K562 (cell line): ENCODE measurements around the gene TXNRD2. TPM values are rescaled to one million over a fixed set of nuclear protein-coding genes. Genes with fewer than 3 reads are reported as not detected.
A peak's percentile ranks its signal among the peaks of the same experiment; 100 is the strongest.

ENCODE experiments used
- ESRRB ChIP-seq: fragments of 250-450 bp; sonication (Bioruptor Pico); IDR thresholded peaks from 2 replicates; pipeline ENCODE4 v1.5.0; 2020; ENCODE audit warnings: mild to moderate bottlenecking, moderate library complexity, borderline replicate concordance
- GABPA ChIP-seq: fragments of 200-800 bp; sonication (Bioruptor generic); conservative IDR thresholded peaks from 2 replicates; pipeline ENCODE4 v1.6.1; 2016; ENCODE audit warnings: low read depth, missing genetic modification characterization, missing compliant biosample characterization
- GTF2E2 ChIP-seq: fragments of 200-800 bp; sonication (Bioruptor generic); IDR thresholded peaks from 2 replicates; pipeline ENCODE4 v1.6.1; 2016; ENCODE audit warnings: missing genetic modification characterization, missing compliant biosample characterization
- NFIX ChIP-seq: fragments of 250-450 bp; sonication (Bioruptor Pico); IDR thresholded peaks from 2 replicates; pipeline ENCODE4 v1.4.0; 2020; ENCODE audit warnings: low read depth, mild to moderate bottlenecking, moderate library complexity
- NFXL1 ChIP-seq: fragments of 450-650 bp; formaldehyde crosslinking; IDR thresholded peaks from 2 replicates; pipeline ENCODE4 v1.4.0; 2021; ENCODE audit warnings: mild to moderate bottlenecking
- NR3C1 ChIP-seq: sonication (generic); formaldehyde crosslinking; IDR thresholded peaks from 2 replicates; pipeline ENCODE4 v1.8.1; 2022; ENCODE audit warnings: missing genetic modification reagents
- POLR3A ChIP-seq: IDR thresholded peaks from 2 replicates; pipeline ENCODE4 v1.6.1; 2011; ENCODE audit warnings: borderline replicate concordance, mild to moderate bottlenecking, moderate library complexity; ENCODE audit not compliant: insufficient read length, insufficient read depth; ENCODE audit errors: extremely low read depth
- TGIF2 ChIP-seq: sonication (generic); formaldehyde crosslinking; IDR thresholded peaks from 2 replicates; pipeline ENCODE4 v1.8.1; 2022; ENCODE audit warnings: mild to moderate bottlenecking, missing genetic modification reagents, moderate library complexity
- TOE1 ChIP-seq, 2 experiments: fragments of 450-650 bp in 1 of 2; sonication (generic) in 1 of 2; formaldehyde crosslinking in 1 of 2; IDR thresholded peaks; 2 replicates each; pipeline versions ENCODE4 v1.7.1 to v1.8.0; 2016 to 2022; ENCODE audit warnings: borderline replicate concordance in 2 of 2, mild to moderate bottlenecking in 2 of 2, antibody characterized with exemption in 1 of 2, inconsistent platforms in 1 of 2, low read depth in 1 of 2, missing genetic modification reagents in 1 of 2, moderate library complexity in 1 of 2
- TRIM24 ChIP-seq, 2 experiments: fragments of 450-650 bp; IDR thresholded peaks; 2 replicates each; pipeline ENCODE4 v1.6.1; 2016
- ZFX ChIP-seq: sonication (generic); formaldehyde crosslinking; IDR thresholded peaks from 2 replicates; pipeline ENCODE4 v1.8.0; 2022; ENCODE audit warnings: mild to moderate bottlenecking, missing genetic modification reagents, moderate library complexity
- ZKSCAN1 ChIP-seq: fragments of 150-350 bp; IDR thresholded peaks from 2 replicates; pipeline ENCODE4 v1.6.1; 2016; ENCODE audit warnings: low read depth, low read length
- ZNF263 ChIP-seq: sonication (generic); formaldehyde crosslinking; IDR thresholded peaks from 2 replicates; pipeline ENCODE4 v1.8.0; 2022; ENCODE audit warnings: mild to moderate bottlenecking, missing genetic modification reagents, borderline replicate concordance
- ZNF696 ChIP-seq: fragments of 250-450 bp; sonication (Bioruptor Pico); conservative IDR thresholded peaks from 2 replicates; pipeline ENCODE4 v1.4.0; 2020; ENCODE audit warnings: mild to moderate bottlenecking, moderate library complexity
- polyA plus RNA-seq, 8 experiments: library from polyadenylated mRNA; depleted of rRNA in 4 of 8; stranded (reverse) in 5 of 8; unstranded in 3 of 8; fragments of >200 nt; fragmentation: Nextera tagmentation in 2 of 8; fragmentation: Illumina TruSeq in 1 of 8; extraction: Ambion mirVana in 2 of 8; extraction: Trizol in 1 of 8; gene quantifications; 2 replicates each; pipeline versions ENCODE4 v1.2.1 to v1.2.3, GENCODE V29; 2011 to 2014; ENCODE audit warnings: inconsistent platforms in 1 of 8, missing spikeins in 1 of 8
- total RNA-seq, 7 experiments: library from RNA; depleted of rRNA in 6 of 7; stranded (reverse); fragments of >200 nt in 6 of 7; fragmentation: Illumina TruSeq in 2 of 7; extraction: Trizol in 2 of 7; gene quantifications; 2 replicates each; pipeline versions ENCODE4 v1.2.1 to v1.2.3, GENCODE V29; 2011 to 2021; ENCODE audit warnings: low replicate concordance in 1 of 7
- TF ChIP-seq, protein P1 (sequence below): sonication (generic); formaldehyde crosslinking; IDR thresholded peaks from 2 replicates; pipeline ENCODE4 v1.8.1; 2023; ENCODE audit warnings: missing genetic modification reagents, mild to moderate bottlenecking, borderline replicate concordance
- TF ChIP-seq, protein P2 (sequence below), 2 experiments: IDR thresholded peaks; 2 replicates each; pipeline ENCODE4 v1.6.1; 2011; ENCODE audit warnings: borderline replicate concordance in 1 of 2, control low read depth in 1 of 2, low read depth in 1 of 2, low read length in 1 of 2, mild to moderate bottlenecking in 1 of 2, mixed read lengths in 1 of 2, moderate library complexity in 1 of 2; ENCODE audit not compliant: insufficient read depth in 1 of 2, insufficient read length in 1 of 2, poor library complexity in 1 of 2, severe bottlenecking in 1 of 2; ENCODE audit errors: extremely low read depth in 1 of 2
- TF ChIP-seq, protein P3 (sequence below): fragments of 450-650 bp; IDR thresholded peaks from 2 replicates; pipeline ENCODE4 v1.6.1; 2016; ENCODE audit warnings: mild to moderate bottlenecking

Gene TXNRD2
- total and polyA plus RNA-seq, 9 of the 15 experiments (the other 6 are each of a cell fraction or from before 2014, with no cell fraction given), result 3.3 to 80.2 (median 49.4) TPM

DNA sequence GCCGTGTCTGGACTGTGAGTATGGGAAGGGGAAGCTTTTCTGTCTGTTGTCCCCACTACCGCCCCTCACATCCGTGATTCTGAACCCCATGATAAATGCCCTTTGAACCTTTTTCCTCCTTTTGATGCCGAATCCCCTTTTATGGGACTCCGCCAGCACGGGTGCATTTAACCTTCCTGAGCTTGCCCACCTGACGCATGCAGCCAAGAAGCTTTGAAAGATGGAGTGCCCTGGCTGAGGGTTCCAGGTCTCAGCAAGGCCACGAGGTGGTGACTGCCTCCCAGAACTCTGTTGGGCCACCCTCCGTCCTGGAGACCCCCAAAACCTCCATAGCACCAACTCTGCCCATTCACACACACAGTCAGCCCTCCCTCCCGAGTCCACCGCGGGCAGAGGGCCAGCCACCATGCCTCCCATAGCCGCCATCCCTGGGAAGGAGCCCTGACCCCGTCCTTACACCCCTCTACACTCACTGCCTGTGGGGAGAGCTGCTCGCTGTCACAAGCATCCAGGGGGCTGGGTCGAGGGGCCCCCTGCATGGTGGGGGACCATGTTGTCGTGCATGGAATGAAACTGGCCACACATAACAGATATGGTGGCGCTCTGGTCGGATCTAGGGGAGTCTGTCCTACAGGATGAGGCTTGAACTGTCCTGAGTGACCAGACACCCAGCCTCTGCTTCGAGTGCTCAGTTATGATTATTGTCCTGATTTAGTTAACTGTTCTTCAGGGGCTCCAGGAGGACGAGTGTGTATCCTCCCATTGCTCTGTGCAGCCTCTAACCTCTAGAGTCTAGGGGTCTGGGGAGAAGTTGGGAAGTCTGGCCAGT lies 868 bp downstream of the TXNRD2 start (continued):
- TF ChIP-seq, protein P1, sequence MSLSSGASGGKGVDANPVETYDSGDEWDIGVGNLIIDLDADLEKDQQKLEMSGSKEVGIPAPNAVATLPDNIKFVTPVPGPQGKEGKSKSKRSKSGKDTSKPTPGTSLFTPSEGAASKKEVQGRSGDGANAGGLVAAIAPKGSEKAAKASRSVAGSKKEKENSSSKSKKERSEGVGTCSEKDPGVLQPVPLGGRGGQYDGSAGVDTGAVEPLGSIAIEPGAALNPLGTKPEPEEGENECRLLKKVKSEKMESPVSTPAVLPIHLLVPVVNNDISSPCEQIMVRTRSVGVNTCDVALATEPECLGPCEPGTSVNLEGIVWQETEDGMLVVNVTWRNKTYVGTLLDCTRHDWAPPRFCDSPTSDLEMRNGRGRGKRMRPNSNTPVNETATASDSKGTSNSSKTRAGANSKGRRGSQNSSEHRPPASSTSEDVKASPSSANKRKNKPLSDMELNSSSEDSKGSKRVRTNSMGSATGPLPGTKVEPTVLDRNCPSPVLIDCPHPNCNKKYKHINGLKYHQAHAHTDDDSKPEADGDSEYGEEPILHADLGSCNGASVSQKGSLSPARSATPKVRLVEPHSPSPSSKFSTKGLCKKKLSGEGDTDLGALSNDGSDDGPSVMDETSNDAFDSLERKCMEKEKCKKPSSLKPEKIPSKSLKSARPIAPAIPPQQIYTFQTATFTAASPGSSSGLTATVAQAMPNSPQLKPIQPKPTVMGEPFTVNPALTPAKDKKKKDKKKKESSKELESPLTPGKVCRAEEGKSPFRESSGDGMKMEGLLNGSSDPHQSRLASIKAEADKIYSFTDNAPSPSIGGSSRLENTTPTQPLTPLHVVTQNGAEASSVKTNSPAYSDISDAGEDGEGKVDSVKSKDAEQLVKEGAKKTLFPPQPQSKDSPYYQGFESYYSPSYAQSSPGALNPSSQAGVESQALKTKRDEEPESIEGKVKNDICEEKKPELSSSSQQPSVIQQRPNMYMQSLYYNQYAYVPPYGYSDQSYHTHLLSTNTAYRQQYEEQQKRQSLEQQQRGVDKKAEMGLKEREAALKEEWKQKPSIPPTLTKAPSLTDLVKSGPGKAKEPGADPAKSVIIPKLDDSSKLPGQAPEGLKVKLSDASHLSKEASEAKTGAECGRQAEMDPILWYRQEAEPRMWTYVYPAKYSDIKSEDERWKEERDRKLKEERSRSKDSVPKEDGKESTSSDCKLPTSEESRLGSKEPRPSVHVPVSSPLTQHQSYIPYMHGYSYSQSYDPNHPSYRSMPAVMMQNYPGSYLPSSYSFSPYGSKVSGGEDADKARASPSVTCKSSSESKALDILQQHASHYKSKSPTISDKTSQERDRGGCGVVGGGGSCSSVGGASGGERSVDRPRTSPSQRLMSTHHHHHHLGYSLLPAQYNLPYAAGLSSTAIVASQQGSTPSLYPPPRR (CRISPR knock-in tag), result no peak
- TF ChIP-seq TOE1 (IDR thresholded peaks at IDR 0.05; ENCODE audit: borderline replicate concordance), result no peak
- TF ChIP-seq TOE1 (CRISPR knock-in tag; IDR thresholded peaks at IDR 0.05; ENCODE audit: borderline replicate concordance, low read depth), result no peak
- TF ChIP-seq NR3C1 (CRISPR knock-in tag), result no peak
- no peak for TF ChIP-seq ZFX (CRISPR knock-in tag)
- TF ChIP-seq ZKSCAN1, result peak; percentile 69; the same call in 1 of the 2 replicates
- no peak for TF ChIP-seq NFXL1 (CRISPR knock-in tag)
- TF ChIP-seq POLR3A, result no peak
- no peak for TF ChIP-seq GABPA (tag)
- TF ChIP-seq, protein P2, sequence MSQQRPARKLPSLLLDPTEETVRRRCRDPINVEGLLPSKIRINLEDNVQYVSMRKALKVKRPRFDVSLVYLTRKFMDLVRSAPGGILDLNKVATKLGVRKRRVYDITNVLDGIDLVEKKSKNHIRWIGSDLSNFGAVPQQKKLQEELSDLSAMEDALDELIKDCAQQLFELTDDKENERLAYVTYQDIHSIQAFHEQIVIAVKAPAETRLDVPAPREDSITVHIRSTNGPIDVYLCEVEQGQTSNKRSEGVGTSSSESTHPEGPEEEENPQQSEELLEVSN (IDR thresholded peaks at IDR 0.05; ENCODE audit: borderline replicate concordance in 1 of 2, extremely low read depth in 1 of 2, insufficient read depth in 1 of 2, insufficient read length in 1 of 2, low read depth in 1 of 2, low read length in 1 of 2, poor library complexity in 1 of 2, severe bottlenecking in 1 of 2), result peak in 1 of 2 experiments; percentile 7
- TF ChIP-seq TRIM24 (IDR thresholded peaks at IDR 0.05), result no peak
- TF ChIP-seq GTF2E2, result no peak
- TF ChIP-seq NFIX (CRISPR knock-in tag), result no peak
- TF ChIP-seq ZNF263 (CRISPR knock-in tag), result no peak
- no peak for TF ChIP-seq ESRRB (CRISPR knock-in tag)
- no peak for TF ChIP-seq ZNF696 (CRISPR knock-in tag)
- TF ChIP-seq, protein P3, sequence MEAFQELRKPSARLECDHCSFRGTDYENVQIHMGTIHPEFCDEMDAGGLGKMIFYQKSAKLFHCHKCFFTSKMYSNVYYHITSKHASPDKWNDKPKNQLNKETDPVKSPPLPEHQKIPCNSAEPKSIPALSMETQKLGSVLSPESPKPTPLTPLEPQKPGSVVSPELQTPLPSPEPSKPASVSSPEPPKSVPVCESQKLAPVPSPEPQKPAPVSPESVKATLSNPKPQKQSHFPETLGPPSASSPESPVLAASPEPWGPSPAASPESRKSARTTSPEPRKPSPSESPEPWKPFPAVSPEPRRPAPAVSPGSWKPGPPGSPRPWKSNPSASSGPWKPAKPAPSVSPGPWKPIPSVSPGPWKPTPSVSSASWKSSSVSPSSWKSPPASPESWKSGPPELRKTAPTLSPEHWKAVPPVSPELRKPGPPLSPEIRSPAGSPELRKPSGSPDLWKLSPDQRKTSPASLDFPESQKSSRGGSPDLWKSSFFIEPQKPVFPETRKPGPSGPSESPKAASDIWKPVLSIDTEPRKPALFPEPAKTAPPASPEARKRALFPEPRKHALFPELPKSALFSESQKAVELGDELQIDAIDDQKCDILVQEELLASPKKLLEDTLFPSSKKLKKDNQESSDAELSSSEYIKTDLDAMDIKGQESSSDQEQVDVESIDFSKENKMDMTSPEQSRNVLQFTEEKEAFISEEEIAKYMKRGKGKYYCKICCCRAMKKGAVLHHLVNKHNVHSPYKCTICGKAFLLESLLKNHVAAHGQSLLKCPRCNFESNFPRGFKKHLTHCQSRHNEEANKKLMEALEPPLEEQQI, result no peak
- no peak for TF ChIP-seq TGIF2 (CRISPR knock-in tag)
